ENCODE measurements around the gene LRP6.

GRCh38 chr12:12094481-12094880 is 172.4 kb downstream of the LRP6 start:
- no peak for TF ChIP-seq CTCF (IDR thresholded peaks at IDR 0.05; ENCODE audit: low read depth, low read length, missing input control)
- TF ChIP-seq, protein P1, sequence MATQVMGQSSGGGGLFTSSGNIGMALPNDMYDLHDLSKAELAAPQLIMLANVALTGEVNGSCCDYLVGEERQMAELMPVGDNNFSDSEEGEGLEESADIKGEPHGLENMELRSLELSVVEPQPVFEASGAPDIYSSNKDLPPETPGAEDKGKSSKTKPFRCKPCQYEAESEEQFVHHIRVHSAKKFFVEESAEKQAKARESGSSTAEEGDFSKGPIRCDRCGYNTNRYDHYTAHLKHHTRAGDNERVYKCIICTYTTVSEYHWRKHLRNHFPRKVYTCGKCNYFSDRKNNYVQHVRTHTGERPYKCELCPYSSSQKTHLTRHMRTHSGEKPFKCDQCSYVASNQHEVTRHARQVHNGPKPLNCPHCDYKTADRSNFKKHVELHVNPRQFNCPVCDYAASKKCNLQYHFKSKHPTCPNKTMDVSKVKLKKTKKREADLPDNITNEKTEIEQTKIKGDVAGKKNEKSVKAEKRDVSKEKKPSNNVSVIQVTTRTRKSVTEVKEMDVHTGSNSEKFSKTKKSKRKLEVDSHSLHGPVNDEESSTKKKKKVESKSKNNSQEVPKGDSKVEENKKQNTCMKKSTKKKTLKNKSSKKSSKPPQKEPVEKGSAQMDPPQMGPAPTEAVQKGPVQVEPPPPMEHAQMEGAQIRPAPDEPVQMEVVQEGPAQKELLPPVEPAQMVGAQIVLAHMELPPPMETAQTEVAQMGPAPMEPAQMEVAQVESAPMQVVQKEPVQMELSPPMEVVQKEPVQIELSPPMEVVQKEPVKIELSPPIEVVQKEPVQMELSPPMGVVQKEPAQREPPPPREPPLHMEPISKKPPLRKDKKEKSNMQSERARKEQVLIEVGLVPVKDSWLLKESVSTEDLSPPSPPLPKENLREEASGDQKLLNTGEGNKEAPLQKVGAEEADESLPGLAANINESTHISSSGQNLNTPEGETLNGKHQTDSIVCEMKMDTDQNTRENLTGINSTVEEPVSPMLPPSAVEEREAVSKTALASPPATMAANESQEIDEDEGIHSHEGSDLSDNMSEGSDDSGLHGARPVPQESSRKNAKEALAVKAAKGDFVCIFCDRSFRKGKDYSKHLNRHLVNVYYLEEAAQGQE (IDR thresholded peaks at IDR 0.05) = no peak
- TF ChIP-seq RAD21 (IDR thresholded peaks at IDR 0.05) = no peak
- TF ChIP-seq NR2F2 (IDR thresholded peaks at IDR 0.05) = no peak
- TF ChIP-seq FOXA1 (IDR thresholded peaks at IDR 0.05) = no peak
- TF ChIP-seq JUND (IDR thresholded peaks at IDR 0.05) = no peak
- no peak for TF ChIP-seq GABPA (IDR thresholded peaks at IDR 0.05 in 1 of 2, conservative IDR thresholded peaks at IDR 0.05 in 1 of 2)
- no peak for TF ChIP-seq MAX (IDR thresholded peaks at IDR 0.05)
- TF ChIP-seq ATF3 (IDR thresholded peaks at IDR 0.05) = no peak
- no peak for TF ChIP-seq TAF1 (conservative IDR thresholded peaks at IDR 0.05)
- no peak for TF ChIP-seq YY1 (IDR thresholded peaks at IDR 0.05)
- no peak for TF ChIP-seq EGR1 (IDR thresholded peaks at IDR 0.05; ENCODE audit: low read depth in 2 of 2)
- TF ChIP-seq SP1 (IDR thresholded peaks at IDR 0.05) = no peak
- TF ChIP-seq RXRA (IDR thresholded peaks at IDR 0.05) = no peak
